HG03442 (cell line): ENCODE results near the gene B4GALT2.

Source experiments
- ATAC-seq: cut with Tn5 transposase; IDR thresholded peaks from one replicate; pipeline ENCODE4 v1.9.1; 2021; ENCODE audit warnings: mild to moderate bottlenecking, moderate library complexity; ENCODE audit not compliant: unreplicated experiment

B4GALT2 gene

DNA sequence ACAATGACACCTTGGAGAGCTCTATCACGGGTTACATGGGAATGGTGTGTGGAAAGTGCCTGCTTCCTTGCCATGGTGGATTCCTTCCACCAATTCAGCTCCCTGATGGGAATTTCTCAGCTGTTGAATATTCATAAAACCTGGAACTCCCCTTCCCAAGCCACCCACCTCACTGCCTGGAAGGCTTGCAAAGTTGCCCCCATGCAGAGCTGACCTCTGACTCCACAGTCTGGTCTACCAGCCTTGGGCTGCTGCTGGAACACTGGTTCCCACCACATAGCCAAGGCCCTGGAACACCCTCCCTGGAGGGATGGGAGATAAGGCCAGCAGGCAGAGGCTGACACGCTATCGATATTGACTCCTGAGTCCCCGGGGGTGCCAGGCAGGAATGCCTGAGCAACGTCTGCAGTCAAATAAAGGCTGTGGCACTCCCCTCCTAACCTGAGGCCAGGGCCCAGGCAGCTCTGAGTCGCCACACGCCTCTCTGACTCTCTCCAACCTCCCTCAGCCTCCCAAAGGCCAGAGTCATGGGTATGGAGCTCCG lies 21.2 kb downstream of the B4GALT2 start:
- no peak for ATAC-seq

GRCh38 chr1:44002165-44002564 lies 23.2 kb downstream of the B4GALT2 start:
- no peak for ATAC-seq

- no peak for ATAC-seq
Measured at GRCh38 chr1:44002606-44003157, 23.7 kb downstream of the B4GALT2 start.

DNA sequence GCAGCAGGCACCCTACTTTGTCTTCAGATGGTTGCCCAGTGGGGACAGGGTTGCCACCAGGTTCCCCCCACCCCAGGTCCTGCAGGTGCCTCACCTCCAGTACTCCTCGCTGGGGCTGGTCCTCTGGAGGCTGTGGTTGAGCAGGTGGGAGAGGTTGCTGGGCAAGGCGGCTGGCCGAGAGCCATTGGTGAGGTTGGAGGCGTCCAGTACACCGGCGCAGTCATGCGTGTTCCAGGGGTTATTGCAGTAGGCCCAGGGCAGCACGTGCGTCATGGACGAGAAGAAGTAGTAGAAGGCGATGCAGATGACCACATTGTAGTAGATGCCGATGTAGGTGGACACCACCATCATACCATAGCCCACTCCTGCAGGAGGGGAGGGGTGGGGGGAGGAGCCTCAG lies 29.2 kb downstream of the B4GALT2 start:
- ATAC-seq = no peak

DNA sequence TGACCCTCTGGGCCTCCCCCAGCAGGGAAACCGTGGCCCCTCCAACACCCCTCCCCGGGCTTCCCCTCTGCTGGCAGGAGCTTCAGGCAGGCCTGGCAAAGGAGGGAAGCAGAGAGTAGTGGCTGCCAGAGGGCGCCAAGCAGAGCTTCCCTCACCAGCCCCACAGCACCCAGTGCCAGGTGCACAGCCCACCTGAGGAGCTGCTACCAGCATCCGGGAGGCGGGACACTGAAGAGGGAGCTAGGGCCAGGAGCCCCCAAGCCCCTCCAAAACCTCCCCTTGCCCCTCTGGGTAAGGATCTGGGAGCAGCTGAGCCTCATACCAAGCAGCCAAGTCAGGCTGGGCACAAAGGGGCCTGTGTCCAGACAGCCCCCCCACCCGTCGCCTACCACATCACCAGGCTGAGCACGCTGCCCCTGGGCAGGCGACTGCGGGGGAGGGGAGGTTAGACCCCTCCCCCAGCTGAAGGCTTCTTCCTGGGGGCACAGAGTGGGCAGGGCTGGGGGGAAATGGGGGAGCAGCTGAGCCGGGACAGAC lies 32.0 kb downstream of the B4GALT2 start:
- no peak for ATAC-seq

DNA sequence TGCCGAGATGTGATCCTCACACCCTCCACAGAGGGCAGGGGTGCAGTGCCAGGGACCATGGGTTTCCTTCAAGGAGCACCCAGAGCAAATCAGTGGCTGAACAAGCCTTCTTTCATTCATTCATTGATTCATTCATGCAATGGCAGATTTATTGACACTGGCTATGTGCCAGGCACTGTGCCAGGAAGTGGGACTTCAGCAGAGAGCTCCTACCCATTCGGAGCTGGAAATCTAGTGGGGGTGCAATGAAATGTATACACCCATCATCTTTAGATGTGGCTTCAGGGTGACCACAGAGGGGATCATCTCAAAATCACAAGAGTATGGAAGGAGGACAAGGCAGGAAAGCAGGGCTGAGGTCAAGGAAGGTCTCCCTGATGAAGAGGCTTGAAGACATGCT lies 33.4 kb downstream of the B4GALT2 start:
- ATAC-seq = no peak

GRCh38 chr1:44012941-44013609 lies 34.1 kb downstream of the B4GALT2 start:
- ATAC-seq = no peak

GRCh38 chr1:44013949-44014348 lies 34.9 kb downstream of the B4GALT2 start:
- ATAC-seq = no peak

DNA sequence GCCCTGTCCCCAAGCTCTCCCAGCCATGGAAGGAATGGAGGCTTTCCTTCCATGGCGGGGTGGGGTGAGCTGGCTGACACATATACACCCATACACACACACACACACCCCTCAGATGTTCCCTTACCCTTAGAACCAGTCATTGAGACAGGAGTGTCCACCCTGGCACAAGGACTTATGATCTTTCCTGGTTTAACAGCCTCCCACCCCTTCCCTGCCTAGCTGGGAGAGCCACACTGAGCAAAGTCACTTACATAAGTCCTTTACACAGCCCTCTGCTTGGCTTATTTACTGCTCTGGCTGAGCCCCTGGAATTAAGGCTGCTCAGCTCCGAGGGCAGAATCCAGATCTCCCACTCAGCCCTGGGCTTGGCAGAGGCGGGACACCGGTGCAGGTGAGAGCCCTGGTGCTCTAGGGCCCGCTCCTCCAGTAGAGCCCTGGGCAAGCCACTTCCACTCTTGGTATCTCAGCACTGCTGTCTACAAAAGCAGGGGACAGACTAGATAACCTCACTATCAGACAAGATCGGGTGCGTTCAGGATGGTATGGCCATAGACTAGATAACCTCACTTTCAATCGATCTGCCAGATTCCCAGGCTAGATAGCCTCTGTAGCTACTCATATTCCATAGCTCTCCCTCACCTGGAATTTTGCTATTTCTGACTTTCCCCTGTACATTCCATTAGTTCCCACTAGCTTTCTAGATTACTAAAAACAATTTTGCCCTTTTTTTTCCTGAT lies 35.5 kb downstream of the B4GALT2 start:
- no peak for ATAC-seq

- no peak for ATAC-seq
Measured at GRCh38 chr1:44015206-44015605, 36.2 kb downstream of the B4GALT2 start.

DNA sequence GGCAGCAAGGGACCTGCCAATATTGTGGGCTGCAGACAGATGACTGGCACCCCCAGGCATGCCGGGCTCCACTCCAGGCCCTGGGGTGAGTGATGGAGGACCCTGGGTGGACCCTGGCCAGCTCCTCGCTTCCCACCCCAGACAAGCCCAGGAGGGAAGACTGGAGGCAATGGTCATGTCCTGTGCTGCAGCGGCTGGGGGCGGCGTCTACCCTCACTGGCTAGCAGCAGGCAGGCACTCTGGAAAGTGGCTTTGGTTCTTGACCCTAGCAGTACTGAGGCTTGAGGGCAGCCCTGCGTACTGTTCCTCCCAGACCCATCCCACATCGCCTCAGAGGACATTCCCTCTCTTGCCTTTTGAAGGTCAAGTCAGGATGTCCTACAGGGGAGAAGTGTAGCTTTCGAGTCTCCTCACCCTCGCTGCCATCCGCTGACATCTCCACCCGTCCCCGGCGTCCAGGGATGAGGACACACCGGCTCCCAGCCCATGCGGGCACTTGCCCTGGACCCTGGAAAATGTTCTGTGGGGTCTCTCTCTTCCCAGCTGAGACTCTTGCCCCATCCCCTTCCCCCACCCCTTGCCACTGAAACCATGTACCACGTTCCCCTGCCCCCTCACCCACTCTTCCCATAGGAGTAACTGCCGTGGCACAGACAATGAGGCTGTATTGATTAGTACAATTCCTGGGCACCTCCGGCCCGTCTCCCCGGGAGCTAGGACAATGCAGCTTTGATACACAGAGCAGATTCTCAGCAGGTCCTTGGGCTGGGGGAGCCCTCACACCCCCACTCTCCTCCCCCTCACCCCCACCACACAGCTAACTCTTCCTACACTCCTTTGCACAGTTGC lies 37.3 kb downstream of the B4GALT2 start:
- ATAC-seq = no peak

DNA sequence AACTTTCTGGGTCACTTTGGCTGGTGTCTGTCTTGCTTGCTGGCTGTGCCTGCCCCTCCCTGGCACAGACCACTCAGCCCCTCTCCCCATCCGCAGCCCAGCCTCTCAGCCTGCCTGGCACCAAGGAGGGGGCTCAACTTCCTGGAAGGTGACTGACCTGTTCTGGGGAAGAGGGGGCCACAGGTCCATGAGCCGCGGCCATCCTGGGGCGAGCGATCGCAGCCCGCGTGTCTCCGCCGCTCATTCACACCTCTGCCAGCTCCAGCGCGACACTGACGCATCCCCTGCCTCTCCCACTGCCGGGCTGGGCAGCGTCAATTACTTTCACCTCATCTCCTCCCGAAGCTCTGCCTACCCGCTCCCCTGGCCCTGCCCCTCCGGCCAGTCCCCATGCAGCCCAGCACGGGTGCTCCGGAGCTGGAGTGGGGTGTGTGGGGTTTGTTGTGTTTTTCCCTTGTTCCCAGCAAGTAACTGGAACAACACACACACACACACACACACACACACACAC lies 37.9 kb downstream of the B4GALT2 start:
- ATAC-seq = no peak

- ATAC-seq = no peak
Measured at GRCh38 chr1:44019466-44019948, 40.5 kb downstream of the B4GALT2 start.

DNA sequence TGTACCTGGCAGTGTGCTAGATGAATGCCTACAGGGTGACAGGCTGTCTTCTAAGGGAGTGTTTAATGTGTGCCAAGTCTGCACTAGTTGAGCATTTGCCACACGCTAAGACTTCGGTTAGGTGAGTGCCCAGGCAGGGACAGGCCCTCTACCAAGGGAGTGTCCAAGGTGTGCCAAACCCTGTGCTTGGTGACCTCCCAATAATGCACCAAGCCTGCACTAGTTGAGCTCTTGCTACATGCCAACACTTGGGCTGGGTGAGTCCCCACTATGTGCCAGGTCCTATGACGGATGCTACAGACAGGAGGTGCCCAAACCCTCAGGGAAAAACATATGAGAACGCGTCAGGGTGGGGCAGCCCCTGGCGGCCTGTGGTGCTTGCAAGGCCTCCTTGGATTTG lies 41.5 kb downstream of the B4GALT2 start:
- ATAC-seq = no peak

DNA sequence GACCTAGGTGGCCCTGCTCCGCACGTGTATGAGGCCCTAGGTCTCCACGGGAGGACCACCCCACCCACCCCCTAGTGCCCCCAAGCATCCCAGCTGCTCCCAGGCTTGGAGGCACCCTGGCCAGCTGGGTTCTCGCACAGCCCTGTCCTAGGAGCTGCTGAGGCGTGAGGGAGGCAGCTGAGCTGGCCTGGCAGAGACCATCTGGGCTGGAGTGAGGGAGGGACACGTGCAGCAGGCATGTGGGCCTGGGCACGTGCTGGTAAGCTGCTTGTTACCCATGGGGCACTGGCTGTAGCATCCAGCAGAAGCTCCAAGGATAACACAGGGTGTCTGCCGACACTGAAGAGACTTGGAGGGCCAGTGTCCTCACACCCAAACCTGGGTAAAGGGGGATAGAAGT lies 42.1 kb downstream of the B4GALT2 start:
- ATAC-seq = no peak

DNA sequence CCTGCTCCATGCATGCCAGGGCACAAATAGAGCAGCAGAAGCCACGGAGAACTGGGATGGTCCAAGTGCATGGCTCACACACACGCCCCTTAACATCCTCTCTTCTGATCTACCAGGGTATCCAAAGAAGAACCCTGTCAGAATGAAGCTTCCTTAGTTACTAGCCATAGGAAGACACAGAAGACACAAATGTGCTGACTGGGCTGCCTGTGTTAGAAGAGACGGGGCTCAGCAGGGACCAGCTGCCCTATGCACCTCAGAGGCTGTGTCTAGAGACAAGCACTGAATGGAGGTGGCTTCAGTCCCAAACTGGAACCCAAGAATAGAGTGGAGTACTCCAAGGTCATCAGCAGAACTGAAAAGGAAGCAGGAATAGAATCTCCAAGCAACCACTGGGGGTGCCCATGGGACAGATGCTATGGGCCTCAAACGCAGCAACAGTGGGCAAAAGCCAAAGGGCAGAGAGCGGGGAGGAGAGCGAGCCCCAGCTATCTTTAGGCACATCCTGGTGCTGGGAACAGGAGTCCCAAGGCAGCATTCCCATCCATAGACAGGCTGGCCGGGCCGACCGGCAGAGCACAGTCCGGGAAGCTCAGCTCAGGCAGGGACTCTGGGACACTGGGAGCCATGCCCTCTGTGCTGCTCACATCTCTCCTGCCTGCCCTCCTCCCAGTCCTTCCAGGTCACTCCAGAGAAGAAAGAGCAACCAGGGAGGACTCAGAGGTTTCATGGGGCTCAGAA lies 42.7 kb downstream of the B4GALT2 start:
- ATAC-seq = no peak

- ATAC-seq = no peak
Measured at GRCh38 chr1:44024031-44024902, 45.3 kb downstream of the B4GALT2 start.

DNA sequence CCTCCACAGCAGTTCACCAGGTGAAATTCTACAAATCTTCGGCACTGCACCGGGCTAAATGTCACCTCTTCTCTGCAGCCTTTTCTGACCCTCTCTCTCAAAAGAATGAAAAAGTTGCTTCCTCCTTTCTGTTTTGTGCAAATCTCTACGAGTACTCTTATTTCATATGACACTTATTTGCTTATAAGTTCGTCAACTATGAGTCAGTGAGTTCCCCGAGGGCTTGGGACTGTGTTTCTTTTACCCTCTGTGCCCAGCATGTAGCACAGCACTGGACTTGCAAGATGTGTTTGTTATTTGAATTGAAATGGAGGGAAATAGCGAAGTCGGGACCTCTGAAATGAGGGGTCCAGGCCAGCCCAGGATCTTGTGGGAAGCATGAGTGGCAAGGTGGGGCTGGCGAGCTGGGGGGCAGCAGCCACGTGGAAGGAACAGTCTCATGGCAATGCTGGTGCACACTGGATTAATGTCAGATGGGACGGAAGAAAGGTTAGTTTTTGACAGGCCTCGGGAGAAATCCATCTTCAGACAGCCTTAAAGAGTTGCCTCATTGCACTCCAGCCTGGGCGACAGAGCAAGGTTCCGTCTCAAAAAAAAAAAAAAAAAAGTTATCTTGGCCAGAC lies 46.0 kb downstream of the B4GALT2 start:
- ATAC-seq = no peak
